CD4-positive, alpha-beta memory T cell (primary cell): ENCODE measurements around the gene AMDHD2. TPM values are rescaled to one million over a fixed set of nuclear protein-coding genes. Genes with fewer than 3 reads are reported as not detected.

Experiments
- CTCF ChIA-PET: fragments of 350-600 bp; sonication (Branson Sonifier 250); formaldehyde crosslinking; loops from one replicate; lab custom pipeline; 2021; ENCODE audit warnings: inconsistent platforms; ENCODE audit not compliant: partially characterized antibody; lab: Charles Lee
- POLR2A ChIA-PET: fragments of 350-600 bp; sonication (Branson Sonifier 250); formaldehyde crosslinking; loops from one replicate; lab custom pipeline; 2021; ENCODE audit not compliant: partially characterized antibody; lab: Charles Lee
- DNase-seq, 5 donors: peaks; one replicate each; pipeline versions ENCODE4 v3.0.0 to v3.0.0-alpha.2; 2020 to 2022; ENCODE audit warnings: mixed read lengths in 1 of 5
- H3K27ac ChIP-seq: one replicate; pipeline ENCODE4 v1.7.0; 2013; ENCODE audit warnings: low read depth, low read length
- H3K27me3 ChIP-seq: 2 replicates; pipeline ENCODE4 v1.7.0; 2013; ENCODE audit warnings: mild to moderate bottlenecking, low read length, moderate library complexity; ENCODE audit not compliant: insufficient read depth
- H3K36me3 ChIP-seq: 2 replicates; pipeline ENCODE4 v1.7.0; 2013; ENCODE audit warnings: mild to moderate bottlenecking, low read length, moderate library complexity; ENCODE audit not compliant: insufficient read depth
- H3K4me1 ChIP-seq: 2 replicates; pipeline ENCODE4 v1.7.0; 2013; ENCODE audit warnings: mild to moderate bottlenecking, low read length, moderate library complexity; ENCODE audit not compliant: insufficient read depth
- H3K4me3 ChIP-seq, 2 donors: one replicate each; pipeline ENCODE4 v1.7.0; 2013; ENCODE audit warnings: low read length in 2 of 2, mild to moderate bottlenecking in 1 of 2
- H3K9me3 ChIP-seq, 2 donors: one replicate each; pipeline ENCODE4 v1.7.0; 2013; ENCODE audit warnings: low read length in 2 of 2, control low read depth in 1 of 2; ENCODE audit not compliant: control insufficient read depth in 1 of 2
- H3K27ac Mint-ChIP-seq, 7 donors: one replicate each; pipeline ENCODE4 v1.8.0; 2020 to 2021; ENCODE audit warnings: mixed read lengths in 7 of 7, mild to moderate bottlenecking in 6 of 7, inconsistent platforms in 3 of 7, moderate library complexity in 3 of 7
- H3K27me3 Mint-ChIP-seq, 2 donors: one replicate each; pipeline ENCODE4 v1.8.0; 2020 to 2021; ENCODE audit warnings: mixed read lengths in 2 of 2
- H3K36me3 Mint-ChIP-seq, 2 donors: one replicate each; pipeline ENCODE4 v1.8.0; 2020 to 2021; ENCODE audit warnings: mixed read lengths in 2 of 2, inconsistent platforms in 1 of 2, mild to moderate bottlenecking in 1 of 2
- H3K4me1 Mint-ChIP-seq, 4 donors: one replicate each; pipeline ENCODE4 v1.8.0; 2020 to 2021; ENCODE audit warnings: mixed read lengths in 4 of 4, mild to moderate bottlenecking in 1 of 4
- H3K4me3 Mint-ChIP-seq, 8 donors: one replicate each; pipeline ENCODE4 v1.8.0; 2020 to 2021; ENCODE audit warnings: mixed read lengths in 8 of 8, mild to moderate bottlenecking in 7 of 8, moderate library complexity in 6 of 8, inconsistent platforms in 3 of 8
- H3K9me3 Mint-ChIP-seq, 8 donors: one replicate each; pipeline ENCODE4 v1.8.0; 2020 to 2021; ENCODE audit warnings: mixed read lengths in 8 of 8, mild to moderate bottlenecking in 5 of 8, inconsistent platforms in 3 of 8, moderate library complexity in 1 of 8
- intact Hi-C: fragments of 100-400 bp; cut with micrococcal nuclease; formaldehyde crosslinking; loops from one replicate; pipeline ENCODE4 v1.15.1; 2023
- polyA plus RNA-seq, 2 donors: library from polyadenylated mRNA; unstranded; fragments of 300-500 nt; fragmentation: Illumina TruSeq; gene quantifications; one replicate each; pipeline ENCODE4 v1.2.3, GENCODE V29; 2021
- total RNA-seq, 2 experiments: library from RNA; stranded (reverse); gene quantifications; one replicate each; pipeline ENCODE4 v1.2.3, GENCODE V29; 2021

Gene AMDHD2
- total and polyA plus RNA-seq, 4 experiments from 2014 or later: 17.0 to 121 (median 68.1) TPM

GRCh38 chr16:2487903-2488531, 32.2 kb upstream of the AMDHD2 start:
- Mint-ChIP-seq H3K9me3 (no peaks in the 10 kb centered on the region), H3K36me3 (peaks cover 0 to 1% of the 10 kb centered on the region in 2 donors), H3K27me3 (no peaks in the 10 kb centered on the region), H3K27ac (peak overlapping the region in 1 of 7 donors; percentile 95), H3K4me3 (no peak overlapping the region), H3K4me1 (peaks cover 9 to 19% (median 13%) of the 10 kb centered on the region in 4 donors)
- Histone ChIP-seq H3K4me1 (peaks cover 14% of the 10 kb centered on the region), H3K9me3 (no peaks in the 10 kb centered on the region), H3K4me3 (no peak overlapping the region), H3K36me3 (no peaks in the 10 kb centered on the region), H3K27me3 (no peaks in the 10 kb centered on the region), H3K27ac (no peak overlapping the region)
- no peak for DNase-seq
- POLR2A ChIA-PET: interaction anchor here (1.5 to 2.0 kb wide), 2 partner anchors 14 to 58 kb away, joined by 4 to 8 read pairs; partner anchors contain the start of genes CCNF and TBC1D24
- intact Hi-C loops: loop anchor here (1.0 kb wide), 6 partner anchors 14 to 465 kb away; partner anchors contain the start of genes ABCA3, ATP6V0C and TEDC2
- CTCF ChIA-PET: interaction anchor here (0.6 to 2.5 kb wide), 7 partner anchors 15 to 294 kb away, joined by 3 to 13 read pairs (median 3); partner anchors contain the start of gene CCNF

- no peaks in the 10 kb centered on the region for H3K36me3 ChIP-seq
- Mint-ChIP-seq H3K36me3 (peaks cover 0 to 1% of the 10 kb centered on the region in 2 donors), H3K27me3 (no peaks in the 10 kb centered on the region), H3K4me1 (peaks cover 9 to 19% (median 13%) of the 10 kb centered on the region in 4 donors), H3K27ac (no peak overlapping the region), H3K9me3 (no peaks in the 10 kb centered on the region), H3K4me3 (no peak overlapping the region)
- H3K27ac ChIP-seq: no peak overlapping the region
- intact Hi-C loops: no loop called here
- no peak for DNase-seq
- H3K4me3 ChIP-seq: no peak overlapping the region
- peaks cover 14% of the 10 kb centered on the region for H3K4me1 ChIP-seq
- H3K9me3 ChIP-seq: no peaks in the 10 kb centered on the region
- ChIA-PET CTCF (interaction anchor here (0.7 to 2.5 kb wide), 3 partner anchors 81 to 295 kb away, joined by 3 to 13 read pairs (median 4); no protein-coding TSS in a partner anchor), POLR2A (no interaction called here)
- H3K27me3 ChIP-seq: no peaks in the 10 kb centered on the region
These were observed 30.6 kb upstream of the AMDHD2 start for GRCh38 chr16:2489581-2489980.

- intact Hi-C loops: no loop called here
- Mint-ChIP-seq H3K9me3 (no peaks in the 10 kb centered on the region), H3K4me1 (peaks cover 9 to 19% (median 11%) of the 10 kb centered on the region in 4 donors), H3K4me3 (no peak overlapping the region), H3K27ac (no peak overlapping the region), H3K36me3 (peaks cover 0 to 1% of the 10 kb centered on the region in 2 donors), H3K27me3 (no peaks in the 10 kb centered on the region)
- Histone ChIP-seq H3K9me3 (no peaks in the 10 kb centered on the region), H3K36me3 (no peaks in the 10 kb centered on the region), H3K4me3 (no peak overlapping the region), H3K4me1 (peaks cover 14% of the 10 kb centered on the region), H3K27me3 (no peaks in the 10 kb centered on the region), H3K27ac (no peak overlapping the region)
- ChIA-PET POLR2A (interaction anchor here (0.6 kb wide), 1 partner anchor 276 kb away, joined by 4 read pairs; the partner anchor contains the start of gene PGP), CTCF (interaction anchor here (1.9 kb wide), 1 partner anchor 11 kb away, joined by 4 read pairs; no protein-coding TSS in a partner anchor)
- DNase-seq: no peak
These were observed 29.7 kb upstream of the AMDHD2 start for GRCh38 chr16:2490190-2491105.

DNA sequence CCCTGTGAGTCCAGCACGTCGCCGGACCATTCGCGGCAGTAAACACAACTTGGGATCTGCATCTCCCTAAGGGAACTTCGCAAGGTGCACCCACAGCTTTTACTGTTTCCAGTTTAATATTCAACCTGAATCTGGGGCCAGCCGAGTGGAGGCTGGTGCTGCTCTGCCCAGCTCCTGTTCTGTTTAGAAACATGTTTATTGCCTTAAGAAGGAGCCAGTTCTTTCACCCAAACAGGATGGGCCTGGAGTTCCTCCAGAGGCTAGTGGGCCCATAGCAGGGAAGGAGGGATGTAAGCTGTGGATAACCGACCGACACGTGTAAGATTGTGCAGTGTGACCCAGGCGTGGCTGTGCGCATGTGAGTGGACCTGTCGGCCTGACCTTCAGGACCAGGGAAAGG, 27.9 kb upstream of the AMDHD2 start:
- H3K27ac Mint-ChIP-seq: no peak overlapping the region
- peaks cover 3 to 7% (median 3%) of the 10 kb centered on the region in 4 donors for H3K4me1 Mint-ChIP-seq
- CTCF ChIA-PET: interaction anchor here (1.9 kb wide), 1 partner anchor 9 kb away, joined by 4 read pairs; no protein-coding TSS in a partner anchor

DNA sequence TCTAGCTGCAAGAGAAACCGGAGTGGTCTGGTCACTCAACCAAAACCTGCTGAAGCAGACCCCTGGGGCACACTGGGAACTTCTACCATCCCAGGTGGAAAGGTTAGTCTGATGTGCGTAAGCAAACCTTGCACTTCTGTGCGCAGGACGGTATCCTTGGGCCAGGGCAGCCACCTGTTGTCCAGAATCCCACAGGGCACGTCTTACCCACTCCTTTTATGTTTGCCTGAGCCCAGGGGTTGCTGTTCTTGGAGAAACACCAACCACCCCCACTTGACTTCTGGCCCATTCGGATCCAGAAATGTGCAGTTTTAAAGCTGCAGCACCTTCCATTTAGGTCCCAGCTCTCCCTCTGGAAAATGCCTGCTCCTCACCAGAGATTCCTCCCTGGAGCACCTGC, 26.6 kb upstream of the AMDHD2 start:
- Histone ChIP-seq H3K4me1 (no peaks in the 10 kb centered on the region), H3K27ac (no peak overlapping the region), H3K4me3 (no peak overlapping the region), H3K27me3 (no peaks in the 10 kb centered on the region), H3K9me3 (no peaks in the 10 kb centered on the region), H3K36me3 (no peaks in the 10 kb centered on the region)
- H3K27me3 Mint-ChIP-seq: no peaks in the 10 kb centered on the region
- peaks cover 6% of the 10 kb centered on the region in 2 donors for H3K36me3 Mint-ChIP-seq
- H3K4me1 Mint-ChIP-seq: no peaks in the 10 kb centered on the region
- H3K27ac Mint-ChIP-seq: no peak overlapping the region
- peak in 1 of 5 donors; percentile 2 for DNase-seq
- CTCF ChIA-PET: interaction anchor here (0.8 kb wide), 1 partner anchor 9 kb away, joined by 3 read pairs; no protein-coding TSS in a partner anchor
- intact Hi-C loops: no loop called here
- H3K9me3 Mint-ChIP-seq: no peaks in the 10 kb centered on the region
- POLR2A ChIA-PET: no interaction called here
- H3K4me3 Mint-ChIP-seq: no peak overlapping the region

More for the DNA sequence above, 27.9 kb upstream of the AMDHD2 start:
- Mint-ChIP-seq H3K9me3 (no peaks in the 10 kb centered on the region), H3K4me3 (no peak overlapping the region), H3K36me3 (peaks cover 0 to 1% of the 10 kb centered on the region in 2 donors), H3K27me3 (no peaks in the 10 kb centered on the region)
- H3K36me3 ChIP-seq: no peaks in the 10 kb centered on the region
- POLR2A ChIA-PET: no interaction called here
- no peaks in the 10 kb centered on the region for H3K27me3 ChIP-seq
- H3K27ac ChIP-seq: no peak overlapping the region
- intact Hi-C loops: no loop called here
- H3K4me3 ChIP-seq: no peak overlapping the region
- no peak for DNase-seq
- no peaks in the 10 kb centered on the region for H3K9me3 ChIP-seq
- peaks cover 5% of the 10 kb centered on the region for H3K4me1 ChIP-seq

- intact Hi-C loops: no loop called here
- no peaks in the 10 kb centered on the region for H3K9me3 ChIP-seq
- Mint-ChIP-seq H3K27me3 (no peaks in the 10 kb centered on the region), H3K27ac (no peak overlapping the region), H3K36me3 (peaks cover 6% of the 10 kb centered on the region in 2 donors), H3K9me3 (no peaks in the 10 kb centered on the region), H3K4me1 (no peaks in the 10 kb centered on the region), H3K4me3 (no peak overlapping the region)
- ChIA-PET POLR2A (no interaction called here), CTCF (no interaction called here)
- no peaks in the 10 kb centered on the region for H3K4me1 ChIP-seq
- H3K27ac ChIP-seq: no peak overlapping the region
- H3K36me3 ChIP-seq: no peaks in the 10 kb centered on the region
- H3K4me3 ChIP-seq: no peak overlapping the region
- H3K27me3 ChIP-seq: no peaks in the 10 kb centered on the region
- no peak for DNase-seq
These were observed 25.6 kb upstream of the AMDHD2 start for GRCh38 chr16:2494616-2495015.

- no peaks in the 10 kb centered on the region for H3K27me3 Mint-ChIP-seq
- intact Hi-C loops: no loop called here
- Histone ChIP-seq H3K36me3 (no peaks in the 10 kb centered on the region), H3K9me3 (no peaks in the 10 kb centered on the region), H3K27me3 (no peaks in the 10 kb centered on the region), H3K27ac (no peak overlapping the region), H3K4me1 (no peaks in the 10 kb centered on the region), H3K4me3 (no peak overlapping the region)
- H3K9me3 Mint-ChIP-seq: no peaks in the 10 kb centered on the region
- peaks cover 6% of the 10 kb centered on the region in 2 donors for H3K36me3 Mint-ChIP-seq
- H3K27ac Mint-ChIP-seq: no peak overlapping the region
- H3K4me3 Mint-ChIP-seq: no peak overlapping the region
- CTCF ChIA-PET: no interaction called here
- H3K4me1 Mint-ChIP-seq: no peaks in the 10 kb centered on the region
- DNase-seq: no peak
- POLR2A ChIA-PET: no interaction called here
These were observed 25.1 kb upstream of the AMDHD2 start for GRCh38 chr16:2495041-2495440.
